SH-SY5Y (cell line): ENCODE data around the gene PCED1A.

Experiments
- GATA2 ChIP-seq: IDR thresholded peaks from 2 replicates; pipeline ENCODE4 v1.6.1; 2011; ENCODE audit warnings: mild to moderate bottlenecking, low read depth, low read length
- GATA3 ChIP-seq: IDR thresholded peaks from 2 replicates; pipeline ENCODE4 v1.6.1; 2011; ENCODE audit warnings: low read depth, mild to moderate bottlenecking, low read length, moderate library complexity

PCED1A gene

DNA sequence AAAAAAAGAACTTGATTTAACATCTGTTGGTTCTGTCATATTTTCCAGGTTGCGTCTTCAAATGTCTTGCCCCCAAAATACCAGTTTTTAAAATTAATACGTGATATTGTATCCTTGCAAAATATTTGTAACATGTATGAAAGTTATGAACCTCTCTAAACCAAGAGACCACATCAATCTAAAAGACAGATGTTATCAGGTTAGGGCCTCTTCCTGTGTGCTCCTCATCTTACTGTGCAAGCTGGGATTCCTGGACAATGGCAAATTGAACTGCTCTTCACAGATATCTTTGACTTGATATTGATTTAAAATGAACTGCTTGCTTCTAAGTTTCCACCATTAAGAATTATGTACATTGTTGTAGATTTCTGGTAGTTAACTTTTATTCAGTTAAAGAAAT is 14.7 kb downstream of the PCED1A start:
- TF ChIP-seq GATA3 (no peak), GATA2 (no peak)

DNA sequence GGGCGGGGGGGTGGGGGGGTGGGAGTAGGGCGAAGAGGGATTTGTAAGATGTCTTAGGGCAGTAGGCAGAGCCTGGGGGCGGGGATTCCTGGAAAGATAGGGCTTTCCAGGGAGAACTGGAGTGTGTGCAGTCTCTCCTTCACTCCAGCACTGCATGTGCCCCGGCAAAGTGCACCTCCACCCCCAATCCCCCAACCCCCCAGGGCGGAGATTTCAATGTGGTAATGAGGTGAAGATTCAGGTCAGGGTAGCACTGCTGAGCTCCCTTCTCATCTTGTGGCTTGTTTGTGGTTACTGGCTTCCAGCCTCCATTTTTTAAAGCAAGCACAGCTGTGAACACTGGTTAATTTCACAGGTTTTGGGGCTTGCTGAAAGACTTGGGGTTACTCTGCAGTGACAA is 18.4 kb downstream of the PCED1A start:
- TF ChIP-seq GATA2 (no peak), GATA3 (no peak)

DNA sequence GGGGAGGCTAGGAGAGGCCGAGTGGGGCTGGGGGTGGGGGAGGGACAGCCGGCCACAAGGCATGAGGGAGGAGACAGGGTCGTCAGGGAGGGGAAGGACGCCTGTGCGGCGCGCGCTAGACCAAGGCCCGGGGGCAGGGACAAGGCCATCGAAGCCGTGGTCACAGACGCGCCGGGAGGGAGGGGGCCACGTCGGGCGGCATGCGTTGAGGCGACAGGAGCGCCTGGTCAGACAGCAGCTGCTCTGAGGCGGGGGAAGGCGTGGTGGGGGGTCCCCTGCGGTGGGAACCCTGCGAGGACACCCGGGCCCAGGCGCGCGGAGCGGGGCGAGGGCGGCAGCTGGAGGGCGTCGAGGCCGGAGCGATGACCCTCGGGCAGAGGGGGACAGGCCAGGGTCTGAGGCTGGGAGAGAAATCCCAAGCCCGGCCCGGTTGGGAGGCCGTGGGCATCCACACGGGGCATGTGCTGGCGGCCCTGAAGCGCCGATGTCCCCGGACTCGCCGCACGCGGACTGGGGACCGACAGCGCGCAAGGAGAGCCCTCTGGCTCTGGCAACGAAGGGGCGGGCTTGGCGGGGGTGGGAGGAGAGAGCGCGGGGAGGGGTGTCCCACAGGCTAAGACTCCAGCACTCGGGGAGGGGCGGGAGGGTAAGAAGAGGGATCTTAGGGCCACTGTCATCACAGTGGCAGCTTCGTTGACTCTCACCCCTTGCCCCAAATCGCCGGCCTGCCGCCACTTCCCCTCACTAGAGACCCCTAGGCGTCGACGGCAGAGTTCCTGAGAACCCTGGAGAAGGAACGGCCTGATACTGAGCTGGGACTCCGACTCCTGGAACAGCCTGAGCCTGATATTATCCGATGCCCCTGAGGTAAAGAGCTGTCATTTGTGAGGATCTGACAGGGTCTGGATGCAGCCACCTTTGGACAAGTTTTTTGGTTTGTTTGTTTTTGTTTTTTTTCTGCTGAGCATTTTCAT is 19.3 kb downstream of the PCED1A start:
- no peak for TF ChIP-seq GATA3

DNA sequence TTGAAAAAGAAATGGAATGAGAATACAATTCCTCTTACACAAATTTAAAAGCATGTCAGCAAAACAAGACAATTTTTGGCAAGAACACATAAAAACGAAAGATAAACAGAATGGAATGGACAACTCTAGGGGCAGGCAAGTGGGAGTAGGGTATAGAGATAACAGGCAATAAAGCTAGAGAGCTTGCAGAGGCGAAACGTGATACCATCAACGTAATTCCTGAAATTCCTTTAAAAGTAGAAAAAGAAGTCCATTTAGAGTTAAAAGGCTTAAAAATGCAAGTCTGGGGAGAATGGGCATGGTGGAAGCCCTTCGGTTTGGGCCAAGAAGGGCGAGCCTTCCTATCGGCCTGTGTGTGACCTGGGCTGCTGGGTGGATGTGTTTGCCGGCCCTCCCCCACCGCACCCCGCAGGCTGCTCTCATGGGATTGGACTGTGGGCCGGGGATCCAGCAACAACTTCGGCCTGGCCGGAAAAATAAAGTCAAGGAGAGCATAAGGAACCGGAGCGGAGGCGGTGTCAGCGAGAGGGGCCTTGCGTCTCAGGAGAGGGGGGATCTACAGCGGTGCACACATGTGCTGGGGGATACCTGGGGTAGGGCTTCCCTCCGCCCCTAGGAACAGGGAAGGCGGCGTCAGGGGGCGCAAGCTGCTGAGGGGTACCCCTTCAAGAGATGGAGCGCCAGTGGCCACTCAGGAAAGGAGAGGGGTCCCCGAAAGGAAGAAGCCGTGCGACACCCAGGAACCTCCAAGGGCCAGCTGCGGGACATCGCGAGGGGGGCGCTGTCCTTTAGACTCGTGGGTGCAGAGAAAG is 20.2 kb downstream of the PCED1A start:
- TF ChIP-seq GATA2: no peak
- TF ChIP-seq GATA3: no peak

DNA sequence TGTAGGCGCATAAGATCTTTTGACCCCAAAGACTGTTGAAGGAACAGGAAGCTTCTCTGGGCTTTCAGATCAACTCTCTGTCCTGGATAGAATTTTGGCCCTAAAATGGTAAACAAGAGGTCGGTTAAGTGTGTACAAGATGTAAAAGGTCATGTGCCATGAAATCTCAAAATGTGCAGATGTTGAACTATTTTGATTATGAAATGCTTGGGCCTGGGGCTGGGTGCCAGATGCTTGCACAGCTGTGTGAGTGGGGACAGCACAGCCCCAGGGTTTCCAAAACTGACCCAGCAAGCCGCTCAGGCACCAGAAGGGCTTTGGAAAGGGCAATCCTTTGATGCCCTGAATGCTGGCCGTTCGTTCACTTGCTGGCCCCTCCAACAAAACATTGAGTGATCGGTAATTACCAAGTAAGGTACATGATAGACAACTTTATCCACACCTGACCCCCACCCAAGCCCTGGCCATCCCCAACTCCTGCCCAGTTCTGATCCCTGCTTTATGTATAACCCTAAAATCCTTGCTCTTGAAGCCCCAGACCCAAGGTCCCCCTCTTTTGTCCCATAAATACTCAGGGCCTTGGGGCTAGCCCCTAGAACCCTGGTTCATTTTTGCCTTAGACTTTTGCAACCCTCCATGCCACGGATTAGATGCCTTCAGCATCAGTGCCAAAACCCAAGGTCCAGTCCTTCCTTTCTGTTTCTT is 22.4 kb downstream of the PCED1A start:
- TF ChIP-seq GATA2 (no peak), GATA3 (no peak)

DNA sequence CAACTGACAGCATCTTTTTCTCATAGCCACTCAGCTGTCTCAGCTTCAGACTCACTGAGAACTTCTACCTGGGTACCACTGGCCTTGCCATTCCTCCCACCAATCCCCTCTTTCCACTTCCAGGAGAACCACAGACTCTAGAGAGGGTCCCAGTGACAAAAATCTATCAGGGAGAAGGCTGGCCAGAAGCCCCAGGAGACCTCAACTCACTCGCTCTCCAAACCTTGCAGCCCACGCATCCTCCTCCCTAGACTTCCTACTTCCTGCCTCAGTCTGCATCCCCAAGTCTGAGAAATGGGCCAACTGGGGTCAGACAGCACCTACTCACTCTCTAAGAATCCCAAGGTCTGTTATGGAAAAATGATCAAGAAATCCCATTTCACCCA is 23.1 kb downstream of the PCED1A start:
- TF ChIP-seq GATA2: no peak
- TF ChIP-seq GATA3: no peak

DNA sequence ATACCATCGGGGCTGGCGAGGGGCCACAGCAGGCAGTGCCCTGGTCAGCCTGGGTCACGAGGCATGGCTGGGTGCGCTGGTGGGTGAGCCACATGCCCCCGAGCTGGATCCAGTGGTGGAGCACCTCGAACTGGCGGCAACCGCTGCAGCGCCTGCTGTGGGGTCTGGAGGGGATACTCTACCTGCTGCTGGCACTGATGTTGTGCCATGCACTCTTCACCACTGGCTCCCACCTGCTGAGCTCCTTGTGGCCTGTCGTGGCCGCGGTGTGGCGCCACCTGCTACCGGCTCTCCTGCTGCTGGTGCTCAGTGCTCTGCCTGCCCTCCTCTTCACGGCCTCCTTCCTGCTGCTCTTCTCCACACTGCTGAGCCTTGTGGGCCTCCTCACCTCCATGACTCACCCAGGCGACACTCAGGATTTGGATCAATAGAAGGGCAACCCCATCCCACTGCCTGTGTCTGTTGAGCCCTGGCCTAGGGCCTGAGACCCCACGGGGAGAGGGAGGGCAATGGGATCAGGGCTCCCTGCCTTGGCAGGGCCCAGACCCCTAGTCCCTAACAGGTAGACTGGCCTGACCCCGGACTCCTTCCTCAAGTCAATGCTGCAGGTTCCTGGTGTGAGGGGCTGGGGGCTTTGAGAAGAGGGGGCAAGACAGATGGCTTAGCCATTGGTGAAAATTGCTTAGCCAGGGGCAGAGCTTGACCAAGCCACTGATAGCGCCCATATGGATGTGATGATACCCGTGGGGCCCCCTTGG is 23.7 kb downstream of the PCED1A start:
- no peak for TF ChIP-seq GATA2
- TF ChIP-seq GATA3: no peak

DNA sequence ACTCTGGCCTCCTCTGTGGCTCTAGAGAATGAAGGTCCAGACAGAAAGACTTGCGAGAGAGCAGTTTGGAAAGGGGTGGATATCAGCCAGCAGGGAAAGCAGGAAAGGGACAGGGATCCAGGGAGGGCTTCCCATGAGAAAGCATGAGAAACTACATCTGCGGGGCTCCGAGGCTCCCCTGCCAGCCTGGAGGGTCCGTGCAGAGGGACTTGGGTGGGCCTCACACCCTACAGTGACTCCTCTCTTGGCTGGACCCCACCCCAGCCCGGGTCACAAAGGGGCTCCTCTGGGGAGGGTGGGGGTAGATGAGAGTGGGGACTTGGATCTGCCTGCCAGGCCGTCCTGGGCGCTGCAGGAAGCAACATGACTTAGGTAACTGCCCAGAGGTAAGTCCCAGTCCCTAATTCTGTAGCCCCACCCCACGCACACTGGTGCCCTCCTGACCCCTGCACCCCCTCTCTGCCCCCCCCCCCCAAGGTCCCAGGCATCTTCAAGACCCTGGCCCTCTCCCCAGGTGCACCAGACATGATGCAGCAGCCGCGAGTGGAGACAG is 24.3 kb downstream of the PCED1A start, which contains the start of gene TMEM239:
Gene TMEM239 (plus strand): TSS at position 335 of the 553 bp plus-strand sequence. CDS start 191 bp downstream, at position 526.
- TF ChIP-seq GATA3: no peak
- TF ChIP-seq GATA2: no peak

DNA sequence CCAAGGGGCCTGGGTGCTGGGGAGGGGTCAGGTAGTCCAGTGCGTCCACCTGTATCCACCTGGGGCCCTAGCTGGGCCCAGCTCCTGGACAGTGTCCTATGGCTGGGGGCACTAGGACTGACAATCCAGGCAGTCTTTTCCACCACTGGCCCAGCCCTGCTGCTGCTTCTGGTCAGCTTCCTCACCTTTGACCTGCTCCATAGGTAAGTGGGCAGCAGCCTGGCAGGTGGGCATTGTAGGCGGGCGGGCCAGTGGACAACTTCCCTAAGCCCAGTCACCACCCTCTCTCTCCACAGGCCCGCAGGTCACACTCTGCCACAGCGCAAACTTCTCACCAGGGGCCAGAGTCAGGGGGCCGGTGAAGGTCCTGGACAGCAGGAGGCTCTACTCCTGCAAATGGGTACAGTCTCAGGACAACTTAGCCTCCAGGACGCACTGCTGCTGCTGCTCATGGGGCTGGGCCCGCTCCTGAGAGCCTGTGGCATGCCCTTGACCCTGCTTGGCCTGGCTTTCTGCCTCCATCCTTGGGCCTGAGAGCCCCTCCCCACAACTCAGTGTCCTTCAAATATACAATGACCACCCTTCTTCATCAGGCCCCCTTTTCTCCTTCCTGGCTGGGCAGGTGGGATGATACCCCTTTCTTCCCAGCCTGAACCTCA is 25.1 kb downstream of the PCED1A start:
- TF ChIP-seq GATA2 (no peak), GATA3 (no peak)

DNA sequence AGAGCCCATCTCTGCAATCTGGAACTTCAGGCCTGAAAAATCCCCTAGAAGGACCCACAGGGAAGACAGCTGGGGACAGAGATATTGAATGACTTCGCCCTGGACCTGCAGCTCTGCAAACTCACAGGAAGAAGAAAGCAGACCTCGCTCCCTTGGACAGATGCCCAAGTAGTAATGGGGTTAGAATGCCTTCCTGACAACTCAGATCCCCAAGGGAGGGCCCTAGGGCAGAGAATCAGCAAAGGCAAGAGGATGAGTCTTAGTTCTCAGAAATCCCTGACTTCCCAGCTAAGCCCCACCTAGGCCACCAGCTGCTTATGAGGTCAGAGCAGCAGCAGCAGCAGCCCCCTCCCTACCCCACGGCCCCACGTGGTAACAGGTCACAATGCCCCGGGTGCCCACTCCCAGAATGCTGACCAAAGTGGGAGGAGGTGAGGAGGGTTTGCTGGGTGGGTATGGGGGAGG is 25.8 kb downstream of the PCED1A start, which contains the start of gene C20orf141:
Gene C20orf141 (plus strand): TSS at position 401 of the 465 bp plus-strand sequence. CDS start 198 bp downstream, outside the sequence.
- TF ChIP-seq GATA3 (no peak), GATA2 (no peak)

DNA sequence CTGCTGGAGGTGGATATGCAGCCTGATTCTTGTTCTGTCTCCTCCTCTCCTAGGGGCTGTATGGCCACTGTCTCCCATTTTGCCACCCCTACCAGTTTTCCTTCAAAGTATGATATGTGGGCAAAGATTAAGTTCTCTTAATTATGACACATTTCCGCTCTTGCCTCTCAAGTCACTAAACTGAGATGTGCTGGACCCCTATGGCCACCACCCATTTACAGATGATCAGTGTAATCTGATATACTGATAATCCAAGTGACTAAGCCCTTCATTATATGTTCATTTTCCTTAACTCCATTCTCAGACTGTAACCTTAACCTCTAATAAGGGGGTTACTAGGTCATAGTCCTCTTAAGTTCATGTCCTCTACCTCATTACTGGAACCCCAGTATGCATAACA is 26.4 kb downstream of the PCED1A start:
- TF ChIP-seq GATA3: no peak
- TF ChIP-seq GATA2: no peak

DNA sequence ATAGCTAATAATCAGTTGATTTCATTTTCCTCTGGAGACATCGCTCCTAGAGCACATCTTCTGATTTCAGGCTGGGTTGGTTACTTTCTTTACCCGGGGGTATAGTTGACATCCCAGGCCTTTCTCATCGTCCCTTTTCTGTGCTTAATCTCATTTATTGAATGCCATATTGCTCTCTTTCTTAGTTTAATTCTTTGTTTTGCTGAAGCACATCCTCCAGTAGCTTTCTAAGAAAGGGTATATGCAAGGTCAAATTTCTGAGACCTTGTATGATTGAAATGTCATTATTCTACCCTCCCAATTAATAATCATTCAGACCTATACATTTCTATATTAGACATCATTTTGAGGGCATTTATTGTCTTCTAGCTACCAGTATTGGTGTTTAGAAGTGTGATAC is 28.3 kb downstream of the PCED1A start:
- no peak for TF ChIP-seq GATA2
- no peak for TF ChIP-seq GATA3
